ENCODE data around the gene B3GAT2. TPM values are rescaled to one million over a fixed set of nuclear protein-coding genes. Genes with fewer than 3 reads are reported as not detected.

The B3GAT2 gene
- total RNA-seq, 4 donors from 2014 or later, result 0.21 TPM; not detected in 3

GRCh38 chr6:70886071-70886470 lies 70.8 kb downstream of the B3GAT2 start:
- DNase-seq (ENCODE audit: low spot score in 2 of 2), result no peak
- no peak overlapping the region for H3K27ac ChIP-seq
- WGBS, result 75% methylated on average over 2 of the region's 2 CpGs
- H3K36me3 ChIP-seq, result no peaks in the 10 kb centered on the region
- H3K27me3 ChIP-seq, result no peaks in the 10 kb centered on the region
- no peaks in the 10 kb centered on the region for H3K9me3 ChIP-seq
- TF ChIP-seq POLR2A (IDR thresholded peaks at IDR 0.05), result no peak
- no peak for TF ChIP-seq CTCF (IDR thresholded peaks at IDR 0.05)
- no peak for TF ChIP-seq EP300 (IDR thresholded peaks at IDR 0.05)
- no peak for TF ChIP-seq POLR2AphosphoS5 (IDR thresholded peaks at IDR 0.05)
- H3K4me1 ChIP-seq, result no peaks in the 10 kb centered on the region
- H3K4me3 ChIP-seq, result no peak overlapping the region

GRCh38 chr6:70884074-70884983 lies 72.5 kb downstream of the B3GAT2 start:
- DNase-seq (ENCODE audit: low spot score in 2 of 2), result no peak
- TF ChIP-seq EP300 (IDR thresholded peaks at IDR 0.05) (no peak), CTCF (IDR thresholded peaks at IDR 0.05) (peak; percentile 62 to 85), POLR2A (IDR thresholded peaks at IDR 0.05) (no peak), POLR2AphosphoS5 (IDR thresholded peaks at IDR 0.05) (no peak)
- H3K9me3 ChIP-seq, result no peaks in the 10 kb centered on the region
- 39% methylated on average over 17 of the region's 17 CpGs for WGBS
- no peak overlapping the region for H3K4me3 ChIP-seq
- no peaks in the 10 kb centered on the region for H3K27me3 ChIP-seq
- H3K36me3 ChIP-seq, result no peaks in the 10 kb centered on the region
- H3K27ac ChIP-seq, result no peak overlapping the region
- no peaks in the 10 kb centered on the region for H3K4me1 ChIP-seq

GRCh38 chr6:70879496-70879895 lies 77.4 kb downstream of the B3GAT2 start:
- H3K4me3 ChIP-seq, result no peak overlapping the region
- no peaks in the 10 kb centered on the region for H3K4me1 ChIP-seq
- DNase-seq (ENCODE audit: low spot score in 2 of 2), result no peak
- H3K27ac ChIP-seq, result no peak overlapping the region
- H3K27me3 ChIP-seq, result no peaks in the 10 kb centered on the region
- 76% methylated on average over 5 of the region's 5 CpGs for WGBS
- H3K9me3 ChIP-seq, result no peaks in the 10 kb centered on the region
- H3K36me3 ChIP-seq, result no peaks in the 10 kb centered on the region
- TF ChIP-seq POLR2AphosphoS5 (IDR thresholded peaks at IDR 0.05), result no peak
- TF ChIP-seq CTCF (IDR thresholded peaks at IDR 0.05), result no peak
- no peak for TF ChIP-seq EP300 (IDR thresholded peaks at IDR 0.05)
- TF ChIP-seq POLR2A (IDR thresholded peaks at IDR 0.05), result no peak

- TF ChIP-seq EP300 (IDR thresholded peaks at IDR 0.05), result no peak
- no peak for TF ChIP-seq POLR2AphosphoS5 (IDR thresholded peaks at IDR 0.05)
- no peaks in the 10 kb centered on the region for H3K36me3 ChIP-seq
- no peaks in the 10 kb centered on the region for H3K4me1 ChIP-seq
- H3K27me3 ChIP-seq, result no peaks in the 10 kb centered on the region
- H3K27ac ChIP-seq, result no peak overlapping the region
- no peaks in the 10 kb centered on the region for H3K9me3 ChIP-seq
- WGBS, result 41% methylated on average over 3 of the region's 3 CpGs
- no peak for DNase-seq (ENCODE audit: low spot score in 2 of 2)
- H3K4me3 ChIP-seq, result no peak overlapping the region
Measured at GRCh38 chr6:70874181-70874913, 82.5 kb downstream of the B3GAT2 start.

- 93% methylated on average over 2 of the region's 2 CpGs for WGBS
- no peak for DNase-seq (ENCODE audit: low spot score in 2 of 2)
- no peaks in the 10 kb centered on the region for H3K27me3 ChIP-seq
- no peaks in the 10 kb centered on the region for H3K9me3 ChIP-seq
- TF ChIP-seq POLR2A (IDR thresholded peaks at IDR 0.05), result no peak
- no peak for TF ChIP-seq EP300 (IDR thresholded peaks at IDR 0.05)
- TF ChIP-seq POLR2AphosphoS5 (IDR thresholded peaks at IDR 0.05), result no peak
- no peak for TF ChIP-seq CTCF (IDR thresholded peaks at IDR 0.05)
- no peaks in the 10 kb centered on the region for H3K4me1 ChIP-seq
- no peaks in the 10 kb centered on the region for H3K36me3 ChIP-seq
- no peak overlapping the region for H3K4me3 ChIP-seq
- no peak overlapping the region for H3K27ac ChIP-seq
Measured at GRCh38 chr6:70872469-70872868, 84.4 kb downstream of the B3GAT2 start.
